Esophagus muscularis mucosa (tissue), 4 donors: ENCODE results near the gene DOK4. TPM values are rescaled to one million over a fixed set of nuclear protein-coding genes. Genes with fewer than 3 reads are reported as not detected.

Experiments used
- DNase-seq: peaks from one replicate; pipeline ENCODE4 v3.0.0-alpha.2; 2017; ENCODE audit errors: extremely low spot score
- H3K27ac ChIP-seq, 4 donors: fragments of 200-600 bp; sonication (generic); replicated peaks in 1 of 4; 1 replicate in 3 of 4; 2 replicates in 1 of 4; pipeline ENCODE4 v1.5.1; 2016 to 2019; ENCODE audit warnings: mild to moderate bottlenecking in 1 of 4
- H3K27me3 ChIP-seq, 4 donors: fragments of 200-600 bp; sonication (generic); one replicate each; pipeline versions ENCODE4 v1.5.1 to v1.6.0; 2016 to 2019
- H3K36me3 ChIP-seq, 4 donors: fragments of 200-600 bp; sonication (generic); one replicate each; pipeline ENCODE4 v1.5.1; 2016 to 2019
- H3K4me1 ChIP-seq, 4 donors: fragments of 200-600 bp; sonication (generic); one replicate each; pipeline ENCODE4 v1.5.1; 2016 to 2019
- H3K4me3 ChIP-seq, 4 donors: fragments of 200-600 bp; sonication (generic); 1 replicate in 2 of 4; 2 replicates in 2 of 4; pipeline ENCODE4 v1.5.1; 2016 to 2019; ENCODE audit warnings: mild to moderate bottlenecking in 4 of 4, moderate library complexity in 1 of 4
- H3K9me3 ChIP-seq, 4 donors: fragments of 200-600 bp; sonication (generic); 1 replicate in 3 of 4; 2 replicates in 1 of 4; pipeline ENCODE4 v1.5.1; 2016 to 2019
- EP300 ChIP-seq: sonication (generic); formaldehyde crosslinking; IDR thresholded peaks from one replicate; pipeline ENCODE4 v1.6.1; 2017; ENCODE audit warnings: antibody characterized with exemption
- POLR2A ChIP-seq: fragments of 450-650 bp; IDR thresholded peaks from one replicate; pipeline ENCODE4 v1.6.1; 2017; ENCODE audit warnings: antibody characterized with exemption, moderate library complexity, mild to moderate bottlenecking, low read depth
- POLR2AphosphoS5 ChIP-seq, 2 donors: sonication (generic); formaldehyde crosslinking; IDR thresholded peaks; one replicate each; pipeline ENCODE4 v1.6.1; 2017; ENCODE audit warnings: antibody characterized with exemption in 2 of 2
- whole genome bisulfite sequencing: methylation state at CpG from one replicate; pipeline ENCODE4 v1.1.5; 2018; 5-methylcytosine and 5-hydroxymethylcytosine counted together
- intact Hi-C: fragments of 100-400 bp; cut with DNase I; formaldehyde crosslinking; loops from one replicate; pipeline ENCODE4 v1.15.1; 2023
- total RNA-seq, 4 donors: library from RNA; depleted of rRNA; stranded (reverse); fragments of >200 nt; gene quantifications; one replicate each; pipeline versions ENCODE4 v1.1.0 to v1.2.1, GENCODE V29; 2016
- TF ChIP-seq, protein P1 (sequence below), 3 experiments: fragments of 200-600 bp in 2 of 3; fragments of 450-650 bp in 1 of 3; sonication (generic) in 2 of 3; IDR thresholded peaks; one replicate each; pipeline ENCODE4 v1.5.1; 2017 to 2019; ENCODE audit warnings: antibody characterized with exemption in 3 of 3, mild to moderate bottlenecking in 2 of 3, moderate library complexity in 1 of 3

Gene DOK4
- total RNA-seq, 4 donors from 2014 or later = 14.5 to 36.7 (median 29.4) TPM

GRCh38 chr16:57479205-57479975 is 6.9 kb downstream of the DOK4 start:
- 38% methylated on average over 29 of the region's 36 CpGs for WGBS
- no peak for DNase-seq
- H3K4me3 ChIP-seq = peak overlapping the region; percentile 45 to 60 (median 52)
- no peaks in the 10 kb centered on the region for H3K9me3 ChIP-seq
- intact Hi-C loops = no loop called here
- H3K27ac ChIP-seq = peak overlapping the region; percentile 9 to 55 (median 49)
- TF ChIP-seq EP300 (no peak), POLR2A (no peak), POLR2AphosphoS5 (IDR thresholded peaks at IDR 0.05) (no peak)
- TF ChIP-seq, protein P1, sequence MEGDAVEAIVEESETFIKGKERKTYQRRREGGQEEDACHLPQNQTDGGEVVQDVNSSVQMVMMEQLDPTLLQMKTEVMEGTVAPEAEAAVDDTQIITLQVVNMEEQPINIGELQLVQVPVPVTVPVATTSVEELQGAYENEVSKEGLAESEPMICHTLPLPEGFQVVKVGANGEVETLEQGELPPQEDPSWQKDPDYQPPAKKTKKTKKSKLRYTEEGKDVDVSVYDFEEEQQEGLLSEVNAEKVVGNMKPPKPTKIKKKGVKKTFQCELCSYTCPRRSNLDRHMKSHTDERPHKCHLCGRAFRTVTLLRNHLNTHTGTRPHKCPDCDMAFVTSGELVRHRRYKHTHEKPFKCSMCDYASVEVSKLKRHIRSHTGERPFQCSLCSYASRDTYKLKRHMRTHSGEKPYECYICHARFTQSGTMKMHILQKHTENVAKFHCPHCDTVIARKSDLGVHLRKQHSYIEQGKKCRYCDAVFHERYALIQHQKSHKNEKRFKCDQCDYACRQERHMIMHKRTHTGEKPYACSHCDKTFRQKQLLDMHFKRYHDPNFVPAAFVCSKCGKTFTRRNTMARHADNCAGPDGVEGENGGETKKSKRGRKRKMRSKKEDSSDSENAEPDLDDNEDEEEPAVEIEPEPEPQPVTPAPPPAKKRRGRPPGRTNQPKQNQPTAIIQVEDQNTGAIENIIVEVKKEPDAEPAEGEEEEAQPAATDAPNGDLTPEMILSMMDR (IDR thresholded peaks at IDR 0.05) = no peak
- H3K36me3 ChIP-seq = peaks cover 0 to 9% (median 7%) of the 10 kb centered on the region in 4 donors
- H3K27me3 ChIP-seq = no peaks in the 10 kb centered on the region
- H3K4me1 ChIP-seq = peaks cover 22 to 62% (median 54%) of the 10 kb centered on the region in 4 donors

- H3K27ac ChIP-seq = peak overlapping the region in 2 of 4 donors; percentile 48 to 50
- H3K4me3 ChIP-seq = peak overlapping the region; percentile 45 to 60 (median 52)
- no peak for DNase-seq
- no peak for TF ChIP-seq EP300
- TF ChIP-seq POLR2A = no peak
- TF ChIP-seq, protein P1 (IDR thresholded peaks at IDR 0.05) = no peak
- no peak for TF ChIP-seq POLR2AphosphoS5 (IDR thresholded peaks at IDR 0.05)
- peaks cover 22 to 55% (median 52%) of the 10 kb centered on the region in 4 donors for H3K4me1 ChIP-seq
- WGBS = 51% methylated on average over 11 of the region's 15 CpGs
- intact Hi-C loops = no loop called here
- no peaks in the 10 kb centered on the region for H3K9me3 ChIP-seq
- H3K36me3 ChIP-seq = peaks cover 4 to 17% (median 14%) of the 10 kb centered on the region in 4 donors
- no peaks in the 10 kb centered on the region for H3K27me3 ChIP-seq
Observed at GRCh38 chr16:57478396-57479204, 7.7 kb downstream of the DOK4 start.

- H3K27me3 ChIP-seq = no peaks in the 10 kb centered on the region
- H3K4me1 ChIP-seq = peaks cover 22 to 55% (median 52%) of the 10 kb centered on the region in 4 donors
- no peak for DNase-seq
- H3K27ac ChIP-seq = no peak overlapping the region
- no peak overlapping the region for H3K4me3 ChIP-seq
- TF ChIP-seq, protein P1 (IDR thresholded peaks at IDR 0.05) = no peak
- no peak for TF ChIP-seq EP300
- TF ChIP-seq POLR2A = no peak
- TF ChIP-seq POLR2AphosphoS5 (IDR thresholded peaks at IDR 0.05) = no peak
- 67% methylated on average over 9 of the region's 9 CpGs for WGBS
- no peaks in the 10 kb centered on the region for H3K9me3 ChIP-seq
- intact Hi-C loops = no loop called here
- H3K36me3 ChIP-seq = peaks cover 10 to 26% (median 23%) of the 10 kb centered on the region in 4 donors
Observed at GRCh38 chr16:57477531-57478202, 8.6 kb downstream of the DOK4 start.

- Histone ChIP-seq H3K4me1 (peaks cover 22 to 55% (median 52%) of the 10 kb centered on the region in 4 donors), H3K27ac (no peak overlapping the region), H3K27me3 (no peaks in the 10 kb centered on the region), H3K4me3 (no peak overlapping the region), H3K9me3 (no peaks in the 10 kb centered on the region), H3K36me3 (peaks cover 10 to 35% (median 32%) of the 10 kb centered on the region in 4 donors)
- intact Hi-C loops = no loop called here
- TF ChIP-seq POLR2A (no peak), EP300 (no peak), POLR2AphosphoS5 (IDR thresholded peaks at IDR 0.05) (no peak)
- TF ChIP-seq, protein P1 (IDR thresholded peaks at IDR 0.05) = no peak
- WGBS = 87% methylated on average over 3 of the region's 6 CpGs
- no peak for DNase-seq
Observed at GRCh38 chr16:57476546-57477410, 9.5 kb downstream of the DOK4 start.
